GM21529 (cell line): ENCODE measurements around the gene TIPIN.
A peak's percentile ranks its signal among the peaks of the same experiment; 100 is the strongest.
"Not testable (repeated sequence)": the region's sequence is repeated elsewhere in the genome, so short reads cannot be mapped to it uniquely, and the experiment has no call there.

Experiments
- ATAC-seq: cut with Tn5 transposase; IDR thresholded peaks from one replicate; pipeline ENCODE4 v1.9.1; 2021; ENCODE audit not compliant: unreplicated experiment

Gene TIPIN, protein sequence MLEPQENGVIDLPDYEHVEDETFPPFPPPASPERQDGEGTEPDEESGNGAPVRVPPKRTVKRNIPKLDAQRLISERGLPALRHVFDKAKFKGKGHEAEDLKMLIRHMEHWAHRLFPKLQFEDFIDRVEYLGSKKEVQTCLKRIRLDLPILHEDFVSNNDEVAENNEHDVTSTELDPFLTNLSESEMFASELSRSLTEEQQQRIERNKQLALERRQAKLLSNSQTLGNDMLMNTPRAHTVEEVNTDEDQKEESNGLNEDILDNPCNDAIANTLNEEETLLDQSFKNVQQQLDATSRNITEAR

DNA sequence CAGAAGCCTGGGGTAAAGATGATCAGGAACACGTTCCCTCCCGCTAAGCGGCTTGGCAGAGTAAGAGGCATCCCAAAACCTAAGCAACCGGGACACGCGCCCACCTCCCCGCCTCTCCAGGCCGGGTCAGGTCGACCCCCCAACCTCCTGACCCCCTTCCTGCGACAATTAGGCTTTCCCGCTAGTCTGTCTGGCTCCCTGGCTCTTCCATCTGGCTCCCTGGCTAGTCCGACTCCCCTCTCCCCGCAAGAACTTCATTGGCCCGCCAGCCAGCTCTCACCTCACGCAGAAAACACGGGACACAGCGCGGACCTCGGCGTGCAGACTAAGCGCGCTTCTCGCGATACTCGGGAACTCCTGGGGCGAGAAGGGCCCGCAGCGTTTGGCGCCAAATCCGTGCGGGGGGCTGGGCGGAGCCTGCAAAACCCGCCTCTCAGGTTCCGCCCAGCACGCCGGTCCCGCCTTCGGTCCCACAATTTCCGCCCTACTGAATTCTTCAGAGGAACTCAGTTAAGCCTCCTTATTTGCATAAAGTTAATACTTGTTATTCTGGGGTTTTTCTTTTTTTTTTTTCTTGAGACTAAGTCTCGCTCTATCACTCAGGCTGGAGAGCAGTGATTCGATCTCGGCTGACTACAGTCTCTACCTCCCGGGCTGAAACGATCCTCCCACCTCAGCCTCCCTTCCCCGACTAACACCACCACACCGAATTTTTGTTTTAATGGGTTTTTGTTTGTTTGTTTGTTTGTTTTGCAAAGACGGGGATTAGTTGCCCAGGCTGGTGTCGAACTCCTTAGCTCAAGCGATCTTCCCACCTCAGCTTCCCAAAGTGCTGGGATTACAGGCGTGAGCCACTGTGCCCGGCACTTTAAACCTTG is at the start of gene TIPIN:
TSS of gene TIPIN (minus strand) at position 327 of the 878 bp plus-strand sequence. CDS start 3,738 bp downstream, outside the sequence.
- peak; percentile 87 for ATAC-seq

DNA sequence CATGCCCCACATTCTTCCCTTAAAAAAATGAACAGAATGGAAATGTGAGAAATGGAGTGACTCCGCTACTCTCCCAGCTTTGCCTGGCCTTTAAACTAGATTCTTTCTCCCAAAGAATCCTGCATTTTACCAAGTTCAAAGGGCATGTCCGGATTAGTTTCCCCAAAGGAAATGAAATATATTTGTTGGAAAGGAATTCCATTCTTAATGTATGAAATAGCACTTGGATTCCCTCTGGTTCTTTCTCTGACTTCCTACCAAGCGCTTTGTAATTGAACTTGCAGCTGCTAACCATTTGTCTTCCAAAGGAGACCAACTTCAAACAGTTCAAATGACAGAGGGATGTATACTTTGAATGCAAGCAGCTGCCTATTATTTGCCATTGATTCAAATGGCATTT is 49.1 kb upstream of the TIPIN start:
- ATAC-seq: no peak

DNA sequence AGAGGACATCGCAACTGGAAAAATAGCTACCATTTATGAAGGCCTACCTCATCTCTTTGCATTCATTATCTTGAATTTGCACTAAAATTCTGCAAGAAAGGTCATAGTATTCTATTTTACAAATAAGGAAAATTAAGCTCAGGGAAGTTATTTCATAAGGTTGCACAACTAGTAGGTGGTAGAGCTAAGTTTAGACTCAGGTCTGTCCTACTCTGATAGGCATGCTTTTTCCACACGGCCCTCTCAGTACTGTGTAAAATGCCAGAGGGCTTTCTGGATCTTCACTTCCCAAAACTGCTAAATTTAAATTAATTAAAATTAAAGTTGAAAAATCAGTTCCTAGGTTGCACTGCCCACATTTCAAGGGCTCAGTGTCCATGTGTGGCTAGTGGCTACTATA is 48.5 kb upstream of the TIPIN start:
- no peak for ATAC-seq

DNA sequence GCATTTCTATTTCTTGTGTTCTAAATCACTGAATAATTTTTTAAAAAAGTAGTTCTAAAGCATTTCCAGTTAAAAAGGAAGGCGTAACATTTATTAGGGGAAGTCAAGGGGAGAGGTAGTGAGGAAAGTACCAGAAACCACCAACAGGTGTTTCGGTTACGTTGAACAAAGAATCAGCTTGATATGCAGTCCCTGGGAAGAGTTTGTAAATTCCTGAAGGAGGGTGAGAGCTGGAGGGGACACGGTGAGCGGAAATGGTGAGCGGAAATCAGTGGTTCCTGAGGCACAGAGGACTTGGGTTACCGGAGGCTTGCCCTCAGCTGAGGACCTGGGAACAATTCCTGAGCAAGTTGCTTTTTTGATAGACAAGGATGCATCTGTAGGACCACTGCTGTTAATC is 48.0 kb upstream of the TIPIN start:
- no peak for ATAC-seq

DNA sequence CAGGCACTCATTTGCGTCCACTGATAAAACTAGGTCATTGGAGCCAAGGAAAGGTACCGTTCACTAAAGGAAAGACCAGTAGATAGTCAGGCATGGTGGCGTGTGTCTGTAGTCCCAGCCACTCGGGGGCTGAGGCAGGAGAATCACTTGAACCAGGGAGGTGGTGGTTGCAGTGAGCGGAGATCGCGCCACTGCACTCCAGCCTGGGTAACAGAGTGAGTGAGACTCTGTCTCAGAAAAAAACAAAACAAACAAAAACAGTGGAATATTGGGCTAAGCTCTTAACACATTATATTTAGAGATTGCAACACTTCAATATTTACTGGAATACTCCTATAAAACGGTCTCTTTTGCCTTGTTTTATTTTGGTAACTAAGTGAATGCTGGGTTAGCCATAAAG is 47.6 kb upstream of the TIPIN start:
- ATAC-seq: no peak

- no peak for ATAC-seq
Measured at GRCh38 chr15:66403323-66403722, 46.8 kb upstream of the TIPIN start.

- no peak for ATAC-seq
Measured at GRCh38 chr15:66402761-66403284, 46.3 kb upstream of the TIPIN start.

GRCh38 chr15:66401130-66402021 is 44.9 kb upstream of the TIPIN start:
- no peak for ATAC-seq

DNA sequence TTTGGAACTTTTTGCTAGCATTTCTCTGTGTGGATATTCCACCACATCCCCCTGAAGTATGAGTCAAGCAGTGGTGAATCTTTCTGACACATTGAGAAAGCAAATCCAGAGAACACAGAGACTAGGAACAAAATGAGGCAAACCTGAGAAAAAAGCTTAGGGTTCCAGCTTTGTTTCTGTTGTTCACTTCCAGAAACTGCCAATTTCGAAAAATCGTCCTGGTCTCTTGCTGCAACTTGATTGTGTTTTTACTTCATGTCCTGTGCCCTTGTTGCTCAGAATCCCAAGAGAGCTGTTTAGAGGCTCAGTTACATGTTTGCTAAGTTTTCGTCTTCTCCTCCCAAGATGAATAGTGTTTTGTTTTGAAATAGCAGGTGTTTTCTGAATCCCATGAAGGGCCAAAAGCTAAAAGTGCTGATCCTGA is 43.9 kb upstream of the TIPIN start:
- no peak for ATAC-seq

- no peak for ATAC-seq
Measured at GRCh38 chr15:66399276-66399675, 42.8 kb upstream of the TIPIN start.

DNA sequence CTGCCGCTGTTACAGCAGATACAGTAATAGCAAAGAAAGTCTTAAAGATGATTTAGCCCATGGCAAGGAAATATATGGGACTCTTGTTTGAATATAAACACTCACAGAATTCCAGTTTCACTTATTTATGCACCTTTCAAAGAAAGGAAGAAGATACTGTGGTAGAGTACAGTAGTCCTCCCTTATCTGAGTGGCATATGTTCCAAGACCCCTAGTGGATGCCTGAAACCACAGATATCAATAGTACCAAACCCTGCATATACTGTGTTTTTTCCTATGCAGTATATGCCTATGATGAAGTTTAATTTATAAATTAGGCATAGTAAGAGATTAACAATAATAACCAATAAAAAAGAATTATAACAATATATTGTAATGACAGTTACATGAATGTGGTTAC is 38.4 kb upstream of the TIPIN start:
- ATAC-seq: no peak

GRCh38 chr15:66394472-66394871 is 38.0 kb upstream of the TIPIN start:
- no peak for ATAC-seq

DNA sequence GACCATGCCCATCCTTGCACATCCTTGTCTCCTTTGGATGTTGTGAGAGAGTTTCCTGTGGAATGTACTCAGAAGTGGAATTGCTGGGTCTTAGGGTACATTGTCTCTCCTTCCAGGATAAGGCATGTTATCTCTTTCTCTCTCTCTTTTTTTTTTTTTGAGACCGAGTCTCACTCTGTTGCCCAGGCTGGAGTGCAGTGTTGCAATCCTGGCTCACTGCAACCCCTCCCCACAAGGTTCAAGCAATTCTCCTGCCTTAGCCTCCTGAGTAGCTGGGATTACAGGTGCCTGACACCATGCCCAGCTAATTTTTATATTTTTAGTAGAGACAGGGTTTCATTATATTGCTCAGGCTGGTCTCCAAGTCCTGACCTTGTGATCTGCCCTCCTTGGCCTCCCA is 36.6 kb upstream of the TIPIN start:
- ATAC-seq: not testable (repeated sequence)

DNA sequence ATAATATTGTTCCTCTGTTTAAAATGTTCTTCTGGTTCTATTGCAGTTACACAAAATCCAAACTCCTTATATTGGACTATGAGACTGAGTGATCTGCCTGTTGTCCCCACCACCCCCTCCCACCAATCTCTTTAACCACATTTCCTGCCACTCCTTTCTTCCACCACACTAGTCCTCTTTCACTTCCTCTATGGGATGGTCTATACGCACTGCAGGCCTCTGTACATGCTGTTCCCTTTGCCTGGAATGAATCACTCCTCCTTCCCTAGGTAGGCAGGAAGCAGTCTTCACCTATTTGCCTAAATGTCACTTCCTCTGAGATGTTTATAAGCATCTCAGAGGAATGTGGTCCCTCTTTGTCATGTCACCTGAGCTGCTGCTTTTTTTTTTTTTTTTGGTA is 34.2 kb upstream of the TIPIN start:
- ATAC-seq: peak; percentile 20

GRCh38 chr15:66389859-66390381 is 33.4 kb upstream of the TIPIN start:
- no peak for ATAC-seq

- no peak for ATAC-seq
Measured at GRCh38 chr15:66389098-66389858, 32.8 kb upstream of the TIPIN start.

- ATAC-seq: no peak
Measured at GRCh38 chr15:66388576-66388975, 32.1 kb upstream of the TIPIN start.

- ATAC-seq: no peak
Measured at GRCh38 chr15:66388043-66388363, 31.5 kb upstream of the TIPIN start.

GRCh38 chr15:66387163-66388042 is 30.9 kb upstream of the TIPIN start:
- ATAC-seq: peak; percentile 20
